Suprapubic skin (tissue), 4 donors: ENCODE measurements around the gene AQP9. TPM values are rescaled to one million over a fixed set of nuclear protein-coding genes. Genes with fewer than 3 reads are reported as not detected.

Experiments used
- DNase-seq, 2 donors: peaks; one replicate each; pipeline ENCODE4 v3.0.0-alpha.2; 2019; ENCODE audit warnings: low spot score in 2 of 2
- H3K27ac ChIP-seq: fragments of 200-600 bp; sonication (generic); one replicate; pipeline ENCODE4 v1.5.1; 2019
- H3K27me3 ChIP-seq: fragments of 200-600 bp; sonication (generic); one replicate; pipeline ENCODE4 v1.5.1; 2019
- H3K36me3 ChIP-seq: fragments of 200-600 bp; sonication (generic); one replicate; pipeline ENCODE4 v1.5.1; 2019
- H3K4me1 ChIP-seq: fragments of 200-600 bp; sonication (generic); one replicate; pipeline ENCODE4 v1.5.1; 2019
- H3K4me3 ChIP-seq: fragments of 200-600 bp; sonication (generic); one replicate; pipeline ENCODE4 v1.5.1; 2019; ENCODE audit warnings: mild to moderate bottlenecking
- H3K9me3 ChIP-seq: fragments of 200-600 bp; sonication (generic); one replicate; pipeline ENCODE4 v1.5.1; 2019
- EP300 ChIP-seq: sonication (generic); formaldehyde crosslinking; IDR thresholded peaks from one replicate; pipeline ENCODE4 v1.6.1; 2017; ENCODE audit warnings: antibody characterized with exemption
- POLR2A ChIP-seq, 2 donors: fragments of 450-650 bp; IDR thresholded peaks; one replicate each; pipeline ENCODE4 v1.6.1; 2017; ENCODE audit warnings: antibody characterized with exemption in 2 of 2, mild to moderate bottlenecking in 2 of 2, moderate library complexity in 2 of 2
- POLR2AphosphoS5 ChIP-seq, 3 donors: sonication (generic); formaldehyde crosslinking; IDR thresholded peaks; one replicate each; pipeline ENCODE4 v1.6.1; 2017; ENCODE audit warnings: antibody characterized with exemption in 3 of 3
- WGBS: methylation state at CpG from one replicate; pipeline ENCODE4 v1.1.5; 2018; 5-methylcytosine and 5-hydroxymethylcytosine counted together
- total RNA-seq, 4 donors: library from RNA; depleted of rRNA; stranded (reverse); fragments of >200 nt; gene quantifications; one replicate each; pipeline ENCODE4 v1.1.0, GENCODE V29; 2016
- TF ChIP-seq, protein P1 (sequence below), 2 donors: fragments of 200-600 bp in 1 of 2; fragments of 450-650 bp in 1 of 2; sonication (generic) in 1 of 2; IDR thresholded peaks; one replicate each; pipeline ENCODE4 v1.5.1; 2016 to 2019; ENCODE audit warnings: antibody characterized with exemption in 2 of 2, mild to moderate bottlenecking in 1 of 2, moderate library complexity in 1 of 2

Gene AQP9
- total RNA-seq, 4 donors from 2014 or later: 7.6 to 49.0 (median 32.7) TPM

GRCh38 chr15:58232281-58233065 is 94.3 kb downstream of the AQP9 start:
- Histone ChIP-seq H3K27me3 (no peaks in the 10 kb centered on the region), H3K36me3 (no peaks in the 10 kb centered on the region), H3K4me1 (peaks cover 22% of the 10 kb centered on the region), H3K4me3 (no peak overlapping the region), H3K9me3 (no peaks in the 10 kb centered on the region), H3K27ac (no peak overlapping the region)
- no peak for DNase-seq
- 56% methylated on average over 3 of the region's 3 CpGs for WGBS
- no peak for TF ChIP-seq POLR2AphosphoS5 (IDR thresholded peaks at IDR 0.05)
- TF ChIP-seq EP300: no peak
- TF ChIP-seq, protein P1, sequence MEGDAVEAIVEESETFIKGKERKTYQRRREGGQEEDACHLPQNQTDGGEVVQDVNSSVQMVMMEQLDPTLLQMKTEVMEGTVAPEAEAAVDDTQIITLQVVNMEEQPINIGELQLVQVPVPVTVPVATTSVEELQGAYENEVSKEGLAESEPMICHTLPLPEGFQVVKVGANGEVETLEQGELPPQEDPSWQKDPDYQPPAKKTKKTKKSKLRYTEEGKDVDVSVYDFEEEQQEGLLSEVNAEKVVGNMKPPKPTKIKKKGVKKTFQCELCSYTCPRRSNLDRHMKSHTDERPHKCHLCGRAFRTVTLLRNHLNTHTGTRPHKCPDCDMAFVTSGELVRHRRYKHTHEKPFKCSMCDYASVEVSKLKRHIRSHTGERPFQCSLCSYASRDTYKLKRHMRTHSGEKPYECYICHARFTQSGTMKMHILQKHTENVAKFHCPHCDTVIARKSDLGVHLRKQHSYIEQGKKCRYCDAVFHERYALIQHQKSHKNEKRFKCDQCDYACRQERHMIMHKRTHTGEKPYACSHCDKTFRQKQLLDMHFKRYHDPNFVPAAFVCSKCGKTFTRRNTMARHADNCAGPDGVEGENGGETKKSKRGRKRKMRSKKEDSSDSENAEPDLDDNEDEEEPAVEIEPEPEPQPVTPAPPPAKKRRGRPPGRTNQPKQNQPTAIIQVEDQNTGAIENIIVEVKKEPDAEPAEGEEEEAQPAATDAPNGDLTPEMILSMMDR (IDR thresholded peaks at IDR 0.05): no peak
- TF ChIP-seq POLR2A (IDR thresholded peaks at IDR 0.05): no peak

GRCh38 chr15:58233341-58233740 is 95.2 kb downstream of the AQP9 start:
- no peak for DNase-seq
- Histone ChIP-seq H3K9me3 (no peaks in the 10 kb centered on the region), H3K36me3 (no peaks in the 10 kb centered on the region), H3K27ac (no peak overlapping the region), H3K4me1 (peaks cover 15% of the 10 kb centered on the region), H3K27me3 (no peaks in the 10 kb centered on the region), H3K4me3 (no peak overlapping the region)
- TF ChIP-seq EP300 (no peak), POLR2A (IDR thresholded peaks at IDR 0.05) (no peak), POLR2AphosphoS5 (IDR thresholded peaks at IDR 0.05) (no peak)
- TF ChIP-seq, protein P1 (IDR thresholded peaks at IDR 0.05): no peak
- 88% methylated on average over 1 of the region's 1 CpG for WGBS

Other genes with a start within 250 kb of the AQP9 start
- 1 to 10 TPM in 3 of 4 donors, under 1 TPM in 1; 0.62 to 4.9 (median 2.6) TPM for gene ALDH1A2, start 72.7 kb upstream of the AQP9 start, total RNA-seq